HG02973 (cell line): ENCODE data around the gene OSBPL1A.
A peak's percentile ranks its signal among the peaks of the same experiment; 100 is the strongest.

Source experiments
- ATAC-seq: cut with Tn5 transposase; IDR thresholded peaks from one replicate; pipeline ENCODE4 v1.9.1; 2021; ENCODE audit warnings: moderate library complexity; ENCODE audit not compliant: unreplicated experiment

OSBPL1A gene

DNA sequence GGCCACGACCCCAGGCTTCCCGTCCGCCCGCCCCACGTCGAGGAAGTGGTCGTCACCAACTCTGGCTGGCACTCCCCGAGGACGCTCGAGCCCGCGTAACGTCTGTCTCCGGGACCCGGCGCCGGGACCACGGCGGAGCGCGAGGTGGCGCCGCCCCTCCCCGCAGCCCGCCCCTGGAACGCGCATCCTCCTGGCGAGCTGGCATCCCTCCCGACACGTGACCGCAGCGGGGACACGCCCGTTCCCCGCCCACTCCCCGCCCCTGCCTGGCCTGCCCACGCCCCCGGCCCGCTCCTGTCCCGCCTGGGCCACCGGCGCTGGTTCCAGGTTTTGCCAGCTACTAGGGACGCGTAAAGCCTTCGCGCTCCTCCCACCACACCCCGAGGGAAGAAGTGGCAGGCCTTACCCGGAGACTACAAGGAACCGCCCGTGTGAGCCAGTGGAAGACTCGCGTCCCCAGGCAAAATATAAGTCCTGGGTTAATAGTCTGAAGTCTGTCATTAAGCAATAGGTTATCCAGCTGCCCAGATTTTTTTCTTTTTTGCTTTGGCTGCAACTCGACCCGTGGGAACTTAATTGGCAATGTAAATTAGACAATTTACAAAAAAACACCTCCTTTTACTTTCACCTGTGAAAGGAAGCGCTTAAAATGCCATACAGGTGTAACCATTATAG, at the start of gene OSBPL1A:
Gene OSBPL1A, minus strand, starts transcription at position 131 of the 675 bp plus-strand sequence. CDS start 20,291 bp downstream, outside the sequence.
- peak; percentile 56 for ATAC-seq

- no peak for ATAC-seq
Measured at GRCh38 chr18:24446953-24447538, 49.4 kb upstream of the OSBPL1A start.

GRCh38 chr18:24446453-24446852, 48.8 kb upstream of the OSBPL1A start:
- ATAC-seq = peak; percentile 70

DNA sequence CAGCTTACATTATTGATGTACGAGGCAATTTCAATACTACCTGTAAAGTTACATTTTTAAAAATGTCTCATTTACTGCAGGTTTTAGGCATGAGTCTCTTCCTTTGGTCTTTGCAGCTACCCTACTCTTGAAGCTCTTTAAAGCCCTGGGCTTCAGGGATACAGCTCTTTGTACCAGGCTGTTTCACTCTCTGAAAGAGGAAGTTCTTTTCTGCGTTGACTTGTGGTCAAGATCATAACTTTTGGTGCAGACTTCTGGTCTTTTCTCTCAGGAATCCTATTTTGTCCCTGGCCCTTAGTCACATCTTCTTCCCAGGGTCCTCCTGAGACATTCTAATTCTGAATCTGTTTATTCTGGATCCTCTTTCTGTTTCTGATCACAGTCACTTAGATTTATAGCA, 46.2 kb upstream of the OSBPL1A start:
- peak; percentile 61 for ATAC-seq

GRCh38 chr18:24436939-24437338, 39.3 kb upstream of the OSBPL1A start:
- ATAC-seq = no peak

GRCh38 chr18:24432618-24433017, 35.0 kb upstream of the OSBPL1A start:
- ATAC-seq = no peak

GRCh38 chr18:24429188-24429587, 31.6 kb upstream of the OSBPL1A start:
- ATAC-seq = no peak

- ATAC-seq = no peak
Measured at GRCh38 chr18:24428709-24429108, 31.1 kb upstream of the OSBPL1A start.

DNA sequence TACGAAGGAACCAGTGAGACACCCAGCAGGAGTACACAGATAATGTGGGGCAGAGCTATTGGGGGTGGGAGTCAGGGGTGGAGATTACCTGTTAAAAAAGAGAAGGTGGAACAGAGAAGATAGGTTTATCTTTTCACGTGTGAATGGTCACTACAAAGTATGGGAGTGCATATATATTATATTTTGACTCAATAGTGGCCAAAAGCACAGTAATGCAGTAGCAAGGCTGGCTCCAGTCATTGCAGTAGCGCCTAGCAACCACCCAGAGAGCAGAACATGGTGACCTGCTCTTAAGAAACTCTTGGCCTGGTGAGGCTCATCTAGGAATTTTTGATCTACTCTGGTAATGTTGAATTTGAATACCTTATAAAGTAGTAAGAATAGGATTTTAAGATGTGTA, 29.9 kb upstream of the OSBPL1A start:
- no peak for ATAC-seq

DNA sequence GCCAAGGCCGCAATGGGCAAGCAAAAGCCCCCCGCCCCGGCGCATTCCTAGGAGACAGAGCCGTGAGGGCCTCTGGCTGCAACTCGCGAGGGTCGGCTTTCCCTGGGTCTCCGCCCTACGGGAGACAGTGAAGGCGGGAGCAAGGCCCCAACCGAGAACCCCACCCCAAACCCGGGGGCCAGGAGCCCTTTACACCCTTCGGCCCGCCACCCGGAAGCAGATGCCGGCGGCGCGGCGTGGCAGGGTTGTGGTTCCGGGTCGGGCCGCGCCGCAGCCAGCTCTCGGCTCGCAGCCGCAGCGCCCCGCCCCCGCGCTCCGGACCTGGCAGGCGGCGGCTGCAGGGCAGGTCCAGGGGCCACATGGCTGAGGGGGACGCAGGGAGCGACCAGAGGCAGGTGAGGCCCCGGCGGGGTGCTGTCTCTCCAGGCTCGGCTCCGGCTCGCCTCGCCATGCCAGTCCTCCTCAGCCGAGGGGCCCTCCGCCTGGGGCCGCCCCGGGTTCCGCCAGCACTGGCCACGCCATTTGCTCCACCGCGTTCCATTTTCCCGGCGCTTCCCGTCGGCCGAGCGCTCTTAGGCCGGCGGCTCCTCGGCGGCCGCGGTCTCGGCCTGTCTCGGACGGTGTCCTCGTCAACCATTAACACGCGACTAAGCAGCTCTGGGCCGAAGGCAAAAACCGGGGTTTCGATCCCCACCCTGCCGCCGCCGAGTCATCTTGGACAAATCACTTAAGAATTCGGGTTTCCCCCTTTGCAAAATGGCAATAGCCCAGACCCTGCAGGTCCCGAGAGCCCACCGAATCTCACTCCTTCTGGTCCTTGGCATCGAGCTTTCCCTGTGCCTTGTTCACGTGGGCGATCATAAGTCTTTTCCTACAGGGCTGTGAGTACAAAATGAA, 29.0 kb upstream of the OSBPL1A start, which contains the start of gene IMPACT:
Gene IMPACT, plus strand, starts transcription at position 273 of the 897 bp plus-strand sequence. Its CDS starts 87 bp downstream, at position 360.
- ATAC-seq = peak; percentile 78

- no peak for ATAC-seq
Measured at GRCh38 chr18:24426073-24426397, 28.4 kb upstream of the OSBPL1A start.

GRCh38 chr18:24421831-24422230, 24.2 kb upstream of the OSBPL1A start:
- no peak for ATAC-seq

GRCh38 chr18:24420551-24420950, 22.9 kb upstream of the OSBPL1A start:
- no peak for ATAC-seq

- no peak for ATAC-seq
Measured at GRCh38 chr18:24417480-24417879, 19.9 kb upstream of the OSBPL1A start.

DNA sequence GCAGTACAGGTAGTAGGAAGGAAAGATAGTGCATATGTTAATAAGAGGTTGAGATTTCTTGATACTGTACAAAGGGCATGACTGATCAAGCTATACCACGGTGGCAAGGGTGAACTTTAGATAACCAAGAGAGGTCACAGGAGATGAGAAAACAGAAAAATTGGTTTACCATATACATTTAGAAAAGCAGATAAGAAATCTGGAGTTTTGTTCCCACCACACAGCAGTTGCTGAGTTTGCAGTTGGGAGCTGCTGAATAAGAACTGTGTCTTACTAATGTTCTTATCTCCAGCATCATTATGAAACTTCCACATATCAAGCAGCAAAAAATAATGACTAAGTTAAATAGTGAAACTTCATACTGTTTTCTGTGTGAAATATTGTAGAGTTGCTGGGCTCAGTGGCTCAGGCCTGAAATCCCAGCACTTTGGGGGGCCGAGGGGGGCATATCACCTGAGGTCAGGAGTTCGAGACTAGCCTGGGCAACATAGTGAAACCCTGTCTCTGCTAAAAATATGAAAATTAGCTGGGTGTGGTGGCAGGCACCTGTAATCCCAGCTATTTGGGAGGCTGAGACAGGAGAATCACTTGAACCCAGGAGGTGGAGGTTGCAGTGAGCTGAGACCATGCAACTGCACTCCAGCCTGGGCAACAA, 16.9 kb upstream of the OSBPL1A start:
- ATAC-seq = no peak

GRCh38 chr18:24413148-24413547, 15.5 kb upstream of the OSBPL1A start:
- ATAC-seq = no peak

GRCh38 chr18:24408496-24408895, 10.9 kb upstream of the OSBPL1A start:
- no peak for ATAC-seq

DNA sequence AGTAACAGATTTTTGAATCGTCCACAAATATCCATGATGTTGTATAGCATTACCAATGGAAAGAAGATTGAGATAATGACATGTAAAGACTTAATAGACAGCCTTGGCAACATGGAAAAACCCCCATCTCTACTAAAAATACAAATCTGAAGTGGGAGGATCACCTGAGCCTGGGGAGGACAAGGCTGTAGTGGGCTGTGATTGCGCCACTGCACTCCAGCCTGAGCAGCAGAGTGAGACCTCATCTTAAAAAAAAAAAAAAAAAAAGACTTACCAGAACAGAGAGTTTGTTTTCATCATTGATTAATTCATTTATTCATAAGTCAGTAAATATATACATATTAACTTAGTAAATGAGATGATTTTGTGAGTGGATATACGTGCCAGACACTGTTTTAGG, 7.0 kb upstream of the OSBPL1A start:
- no peak for ATAC-seq

DNA sequence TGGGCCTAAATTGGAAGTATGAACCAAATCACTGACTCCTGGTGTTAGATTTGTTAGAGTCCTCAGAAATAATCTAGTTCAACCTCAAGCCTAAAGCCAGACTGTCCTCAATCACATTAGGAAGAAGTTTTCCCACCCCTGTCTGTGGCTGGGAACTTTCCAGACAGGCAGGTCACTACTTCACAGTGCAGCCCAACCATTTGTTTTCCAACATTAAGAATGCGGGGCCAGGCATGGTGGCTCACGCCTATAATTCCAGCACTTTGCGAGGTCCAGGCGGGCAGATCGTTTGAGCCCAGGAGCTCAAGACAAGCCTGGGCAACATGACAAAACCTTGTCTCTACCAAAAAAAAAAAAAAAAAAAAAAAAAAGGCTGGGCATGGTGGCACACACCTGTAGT, 5.5 kb upstream of the OSBPL1A start:
- no peak for ATAC-seq

DNA sequence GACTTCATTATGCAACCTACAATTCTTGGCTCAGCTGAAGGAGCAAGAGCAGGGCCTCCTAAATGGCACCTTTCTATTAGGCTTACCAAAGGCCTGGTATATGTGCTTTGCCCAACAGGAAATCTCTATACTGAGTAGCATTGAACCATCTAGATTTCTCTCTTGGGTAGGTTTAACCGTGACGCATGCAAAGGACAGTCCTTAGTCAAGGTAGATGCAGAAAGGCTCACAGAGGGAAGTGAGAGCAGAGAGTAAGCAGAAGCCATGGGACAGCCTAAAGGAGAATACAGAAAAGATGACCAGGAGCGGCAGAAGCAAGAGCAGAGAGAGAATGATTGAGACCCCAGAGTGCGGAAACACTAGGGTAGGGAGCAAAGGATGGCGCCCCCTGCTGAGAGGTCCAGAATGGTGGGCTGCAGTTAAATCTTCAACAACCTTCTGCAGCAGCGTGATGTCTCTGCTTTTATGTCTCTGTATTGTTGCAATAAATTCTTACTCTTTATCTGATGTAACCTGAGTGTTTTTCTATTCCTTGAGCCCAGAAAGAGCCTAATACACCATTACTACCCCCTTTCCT, 4.7 kb upstream of the OSBPL1A start:
- no peak for ATAC-seq

GRCh38 chr18:24400587-24400986, 3.0 kb upstream of the OSBPL1A start:
- no peak for ATAC-seq
